Omental fat pad (tissue), 4 donors: ENCODE measurements around the gene TMEM239. TPM values are rescaled to one million over a fixed set of nuclear protein-coding genes. Genes with fewer than 3 reads are reported as not detected.
"Not testable (repeated sequence)": the region's sequence is repeated elsewhere in the genome, so short reads cannot be mapped to it uniquely, and the experiment has no call there.

Experiments used
- ATAC-seq: fragments of 150-250 bp; one replicate; pipeline ENCODE4 v1.9.1; 2016; ENCODE audit warnings: mild to moderate bottlenecking, moderate library complexity; ENCODE audit not compliant: low FRiP score
- DNase-seq: peaks from one replicate; pipeline ENCODE4 v3.0.0-alpha.2; 2019; ENCODE audit warnings: low spot score
- total RNA-seq, 4 donors: library from RNA; depleted of rRNA; stranded (reverse); fragments of >200 nt; gene quantifications; one replicate each; pipeline ENCODE4 v1.1.0, GENCODE V29; 2016
- TF ChIP-seq, protein P1 (sequence below), 3 donors: fragments of 450-650 bp; IDR thresholded peaks; one replicate each; pipeline ENCODE4 v1.5.1; 2016 to 2017; ENCODE audit warnings: antibody characterized with exemption in 3 of 3, mild to moderate bottlenecking in 3 of 3, moderate library complexity in 2 of 3

Gene TMEM239
- total RNA-seq, 4 donors from 2014 or later, result not detected

DNA sequence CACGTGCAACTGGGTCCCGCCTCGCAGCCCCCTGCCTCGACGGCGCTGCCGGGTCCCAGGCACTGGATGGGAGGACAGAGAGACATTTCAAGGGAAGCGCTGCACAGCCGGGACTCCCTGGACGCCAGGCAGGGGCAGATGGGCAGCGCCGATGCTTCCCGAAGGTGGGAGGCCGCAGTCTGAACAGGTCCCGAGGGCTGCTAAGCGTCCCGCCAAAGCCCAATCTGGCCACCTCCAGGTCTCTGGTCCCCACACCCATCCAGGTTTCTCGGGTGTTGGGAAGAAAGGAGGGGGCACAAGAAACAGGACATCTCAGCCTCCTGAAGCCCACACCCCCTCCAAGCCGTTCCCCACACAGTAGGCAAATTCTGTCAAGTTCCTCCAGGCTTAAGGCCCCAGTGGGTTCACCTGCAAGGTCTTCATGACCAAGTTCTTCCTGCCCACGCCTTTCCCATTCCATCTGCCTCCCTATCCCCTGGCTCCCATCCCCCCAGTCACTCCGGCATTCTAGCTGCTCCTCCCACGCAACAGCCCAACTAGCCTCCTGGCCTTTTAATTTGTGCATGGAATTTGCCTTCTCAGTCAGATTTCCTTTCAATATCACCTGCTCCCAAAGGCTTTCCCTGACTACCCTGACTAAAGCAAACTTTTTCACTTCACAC lies 10.3 kb upstream of the TMEM239 start:
- ATAC-seq (no peak), DNase-seq (no peak)
- TF ChIP-seq, protein P1, sequence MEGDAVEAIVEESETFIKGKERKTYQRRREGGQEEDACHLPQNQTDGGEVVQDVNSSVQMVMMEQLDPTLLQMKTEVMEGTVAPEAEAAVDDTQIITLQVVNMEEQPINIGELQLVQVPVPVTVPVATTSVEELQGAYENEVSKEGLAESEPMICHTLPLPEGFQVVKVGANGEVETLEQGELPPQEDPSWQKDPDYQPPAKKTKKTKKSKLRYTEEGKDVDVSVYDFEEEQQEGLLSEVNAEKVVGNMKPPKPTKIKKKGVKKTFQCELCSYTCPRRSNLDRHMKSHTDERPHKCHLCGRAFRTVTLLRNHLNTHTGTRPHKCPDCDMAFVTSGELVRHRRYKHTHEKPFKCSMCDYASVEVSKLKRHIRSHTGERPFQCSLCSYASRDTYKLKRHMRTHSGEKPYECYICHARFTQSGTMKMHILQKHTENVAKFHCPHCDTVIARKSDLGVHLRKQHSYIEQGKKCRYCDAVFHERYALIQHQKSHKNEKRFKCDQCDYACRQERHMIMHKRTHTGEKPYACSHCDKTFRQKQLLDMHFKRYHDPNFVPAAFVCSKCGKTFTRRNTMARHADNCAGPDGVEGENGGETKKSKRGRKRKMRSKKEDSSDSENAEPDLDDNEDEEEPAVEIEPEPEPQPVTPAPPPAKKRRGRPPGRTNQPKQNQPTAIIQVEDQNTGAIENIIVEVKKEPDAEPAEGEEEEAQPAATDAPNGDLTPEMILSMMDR (IDR thresholded peaks at IDR 0.05), result no peak

DNA sequence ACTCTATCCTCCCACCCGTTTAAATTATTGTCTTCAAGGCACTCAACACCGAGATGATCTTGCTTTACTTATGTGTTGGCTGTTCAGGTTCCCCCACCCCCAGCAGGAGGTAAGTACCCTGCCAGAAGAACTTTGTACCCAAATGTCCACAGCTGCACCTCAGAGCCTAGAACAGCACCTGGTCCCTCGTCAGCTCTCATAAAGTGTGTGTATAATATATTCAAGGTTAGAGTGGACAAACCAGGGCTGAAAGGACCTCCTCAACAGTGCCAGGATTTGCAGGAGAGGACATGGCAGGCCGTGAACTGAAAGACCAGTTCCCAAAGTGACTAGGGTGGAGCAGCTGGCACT lies 9.8 kb upstream of the TMEM239 start:
- DNase-seq (no peak), ATAC-seq (no peak)
- TF ChIP-seq, protein P1 (IDR thresholded peaks at IDR 0.05), result no peak

DNA sequence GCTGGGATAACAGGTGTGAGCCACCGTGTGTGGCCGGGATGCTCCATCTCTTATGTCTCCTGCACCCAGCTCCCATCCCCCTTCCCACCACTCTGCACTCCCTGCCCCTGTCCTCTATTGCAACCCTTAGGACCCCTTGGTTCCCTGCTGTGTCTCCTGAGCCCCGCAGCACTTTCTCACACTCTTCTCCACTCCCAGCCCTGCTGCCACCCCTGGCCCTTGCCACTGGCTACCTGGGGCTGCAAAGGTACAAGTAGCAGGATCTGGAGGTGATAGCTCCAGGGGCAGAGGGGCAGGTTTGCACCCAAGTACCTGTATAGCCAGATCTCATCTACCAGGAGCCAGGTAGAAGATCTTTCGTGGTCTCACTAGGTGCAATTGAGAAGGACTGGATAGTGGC lies 9.1 kb upstream of the TMEM239 start:
- TF ChIP-seq, protein P1 (IDR thresholded peaks at IDR 0.05), result no peak
- ATAC-seq, result no peak
- no peak for DNase-seq

DNA sequence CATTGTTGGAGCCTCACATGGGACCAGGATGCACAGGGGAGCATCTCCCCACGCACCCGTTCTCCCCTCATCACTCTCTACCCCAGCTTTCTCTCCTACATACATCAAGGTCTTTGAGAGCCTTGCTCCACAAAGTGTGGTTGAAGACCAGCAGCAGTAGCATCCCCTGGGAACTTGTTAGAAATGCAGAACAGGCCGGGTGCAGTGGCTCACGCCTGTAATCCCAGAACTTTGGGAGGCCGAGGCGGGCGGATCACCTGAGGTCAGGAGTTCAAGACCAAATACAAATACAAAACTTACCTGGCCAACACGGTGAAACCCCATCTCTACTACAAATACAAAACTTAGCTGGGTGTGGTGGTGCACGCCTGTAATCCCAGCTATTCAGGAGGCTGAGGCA lies 8.2 kb upstream of the TMEM239 start:
- ATAC-seq, result not testable (repeated sequence)

DNA sequence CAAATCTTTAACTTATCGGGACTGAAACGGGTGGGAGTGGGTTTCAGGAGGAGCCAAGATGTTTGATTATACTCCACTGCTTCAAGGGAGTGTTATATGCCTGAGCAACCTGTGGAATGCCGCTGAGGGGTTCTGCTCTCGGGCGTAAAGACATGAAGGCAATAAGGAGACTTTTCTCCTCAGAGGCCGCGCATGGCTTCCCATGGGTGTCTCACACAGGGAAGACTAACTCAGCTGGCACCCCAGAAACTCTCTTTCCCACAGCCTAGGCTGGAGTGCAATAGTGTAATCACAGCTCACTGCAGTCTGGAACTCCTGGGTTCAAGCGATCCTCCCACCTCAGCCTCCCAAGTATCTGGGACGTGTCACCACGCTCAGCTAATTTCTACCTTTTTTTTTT lies 6.5 kb upstream of the TMEM239 start:
- DNase-seq (no peak), ATAC-seq (no peak)
- TF ChIP-seq, protein P1 (IDR thresholded peaks at IDR 0.05), result no peak

More for the DNA sequence above, 8.2 kb upstream of the TMEM239 start:
- DNase-seq, result not testable (repeated sequence)

DNA sequence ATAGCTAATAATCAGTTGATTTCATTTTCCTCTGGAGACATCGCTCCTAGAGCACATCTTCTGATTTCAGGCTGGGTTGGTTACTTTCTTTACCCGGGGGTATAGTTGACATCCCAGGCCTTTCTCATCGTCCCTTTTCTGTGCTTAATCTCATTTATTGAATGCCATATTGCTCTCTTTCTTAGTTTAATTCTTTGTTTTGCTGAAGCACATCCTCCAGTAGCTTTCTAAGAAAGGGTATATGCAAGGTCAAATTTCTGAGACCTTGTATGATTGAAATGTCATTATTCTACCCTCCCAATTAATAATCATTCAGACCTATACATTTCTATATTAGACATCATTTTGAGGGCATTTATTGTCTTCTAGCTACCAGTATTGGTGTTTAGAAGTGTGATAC lies 4.0 kb upstream of the TMEM239 start:
- no peak for ATAC-seq

DNA sequence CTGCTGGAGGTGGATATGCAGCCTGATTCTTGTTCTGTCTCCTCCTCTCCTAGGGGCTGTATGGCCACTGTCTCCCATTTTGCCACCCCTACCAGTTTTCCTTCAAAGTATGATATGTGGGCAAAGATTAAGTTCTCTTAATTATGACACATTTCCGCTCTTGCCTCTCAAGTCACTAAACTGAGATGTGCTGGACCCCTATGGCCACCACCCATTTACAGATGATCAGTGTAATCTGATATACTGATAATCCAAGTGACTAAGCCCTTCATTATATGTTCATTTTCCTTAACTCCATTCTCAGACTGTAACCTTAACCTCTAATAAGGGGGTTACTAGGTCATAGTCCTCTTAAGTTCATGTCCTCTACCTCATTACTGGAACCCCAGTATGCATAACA lies 2.1 kb upstream of the TMEM239 start:
- DNase-seq (no peak), ATAC-seq (no peak)
- TF ChIP-seq, protein P1 (IDR thresholded peaks at IDR 0.05), result no peak

More for the DNA sequence above, 4.0 kb upstream of the TMEM239 start:
- DNase-seq, result no peak
- TF ChIP-seq, protein P1 (IDR thresholded peaks at IDR 0.05), result no peak
